GM12873 (cell line): ENCODE results near the gene KRT78.

Source experiments
- CTCF ChIP-seq: IDR thresholded peaks from 2 replicates; pipeline ENCODE4 v1.5.1; 2012; ENCODE audit warnings: low read depth, mild to moderate bottlenecking, moderate library complexity, low read length, control low read depth; ENCODE audit not compliant: insufficient read depth; ENCODE audit errors: missing control alignments

KRT78 gene

GRCh38 chr12:52829986-52830770 lies 18.6 kb downstream of the KRT78 start:
- no peak for TF ChIP-seq CTCF

- TF ChIP-seq CTCF: no peak
Measured at GRCh38 chr12:52828591-52829021, 20.2 kb downstream of the KRT78 start.

- no peak for TF ChIP-seq CTCF
Measured at GRCh38 chr12:52828156-52828555, 20.6 kb downstream of the KRT78 start.

- TF ChIP-seq CTCF: no peak
Measured at GRCh38 chr12:52827499-52828090, 21.2 kb downstream of the KRT78 start.

- TF ChIP-seq CTCF: no peak
Measured at GRCh38 chr12:52826611-52827498, 21.9 kb downstream of the KRT78 start.

GRCh38 chr12:52825961-52826360 lies 22.8 kb downstream of the KRT78 start:
- no peak for TF ChIP-seq CTCF
